LNCaP clone FGC (cell line): ENCODE measurements around the gene RRAS.

Experiments
- DNase-seq: peaks from one replicate; pipeline ENCODE4 v3.0.0-alpha.2; 2011; ENCODE audit warnings: low read depth
- H3K4me3 ChIP-seq: 2 replicates; pipeline ENCODE4 v1.5.1; 2011; ENCODE audit warnings: mild to moderate bottlenecking, low read depth, low read length, control low read depth
- CTCF ChIP-seq: IDR thresholded peaks from 2 replicates; pipeline ENCODE4 v1.5.1; 2012; ENCODE audit warnings: mild to moderate bottlenecking; ENCODE audit not compliant: control insufficient read depth, insufficient read depth; ENCODE audit errors: extremely low read depth

Gene RRAS

GRCh38 chr19:49665351-49666119, 25.6 kb upstream of the RRAS start, which contains the start of the genes BCL2L12 and IRF3:
Gene BCL2L12, plus strand, starts transcription at chr19:49665933. Its CDS starts 760 bp downstream, at chr19:49666693.
Gene IRF3, minus strand, starts transcription at chr19:49665857. Its CDS starts 1,019 bp downstream, at chr19:49664838.
- peak; percentile 79 for DNase-seq
- H3K4me3 ChIP-seq = peak within 1 kb of the TSS; percentile 94
- no peak for TF ChIP-seq CTCF

GRCh38 chr19:49665036-49665350, 25.1 kb upstream of the RRAS start:
- no peak for TF ChIP-seq CTCF
- peak overlapping the region; percentile 94 for H3K4me3 ChIP-seq
- no peak for DNase-seq

GRCh38 chr19:49664171-49665035, 24.5 kb upstream of the RRAS start:
- peak overlapping the region; percentile 94 for H3K4me3 ChIP-seq
- no peak for TF ChIP-seq CTCF

GRCh38 chr19:49663224-49663623, 23.3 kb upstream of the RRAS start:
- DNase-seq = no peak
- TF ChIP-seq CTCF = no peak
- H3K4me3 ChIP-seq = no peak overlapping the region

More at GRCh38 chr19:49664171-49665035, 24.5 kb upstream of the RRAS start:
- peak; percentile 84 for DNase-seq

- H3K4me3 ChIP-seq = no peak overlapping the region
- no peak for TF ChIP-seq CTCF
- no peak for DNase-seq
Observed at GRCh38 chr19:49662011-49662410, 22.1 kb upstream of the RRAS start.

- no peak overlapping the region for H3K4me3 ChIP-seq
- no peak for TF ChIP-seq CTCF
- DNase-seq = no peak
Observed at GRCh38 chr19:49660338-49660961, 20.5 kb upstream of the RRAS start.
